KMS-11 (cell line): ENCODE measurements around the gene LRRD1.

ENCODE experiments used
- H2AFZ ChIP-seq: fragments of 200-600 bp; sonication (generic); 2 replicates; pipeline ENCODE4 v1.6.1; 2016; ENCODE audit warnings: antibody characterized with exemption, mixed run types, low read depth
- H3K27ac ChIP-seq: fragments of 200-600 bp; sonication (generic); 2 replicates; pipeline ENCODE4 v1.6.1; 2016; ENCODE audit warnings: mild to moderate bottlenecking, mixed run types
- H3K27me3 ChIP-seq: fragments of 200-600 bp; sonication (generic); 2 replicates; pipeline ENCODE4 v1.6.1; 2017; ENCODE audit warnings: mild to moderate bottlenecking, low read depth, mixed run types, moderate library complexity; ENCODE audit not compliant: insufficient read depth
- H3K36me3 ChIP-seq: fragments of 200-600 bp; sonication (generic); 2 replicates; pipeline ENCODE4 v1.6.1; 2017; ENCODE audit warnings: mild to moderate bottlenecking, mixed run types; ENCODE audit not compliant: insufficient read depth
- H3K4me1 ChIP-seq: fragments of 200-600 bp; sonication (generic); 2 replicates; pipeline ENCODE4 v1.6.1; 2016; ENCODE audit warnings: mild to moderate bottlenecking, low read depth, mixed run types; ENCODE audit not compliant: poor library complexity, severe bottlenecking
- H3K4me2 ChIP-seq: fragments of 200-600 bp; sonication (generic); 2 replicates; pipeline ENCODE4 v1.7.0; 2016; ENCODE audit warnings: mild to moderate bottlenecking, mixed run types
- H3K4me3 ChIP-seq: fragments of 200-600 bp; sonication (generic); IDR thresholded peaks from 2 replicates; pipeline ENCODE4 v1.6.1; 2017; ENCODE audit warnings: low read depth, low read length, mixed read lengths; ENCODE audit not compliant: insufficient read depth
- H3K79me2 ChIP-seq: fragments of 200-600 bp; sonication (generic); 2 replicates; pipeline ENCODE4 v1.6.1; 2016; ENCODE audit warnings: low read depth, mixed run types; ENCODE audit not compliant: insufficient read depth
- H3K9ac ChIP-seq: fragments of 200-600 bp; sonication (generic); 2 replicates; pipeline ENCODE4 v1.6.1; 2016; ENCODE audit warnings: mild to moderate bottlenecking, mixed run types
- H4K20me1 ChIP-seq: fragments of 200-600 bp; sonication (generic); 2 replicates; pipeline ENCODE4 v1.6.1; 2016; ENCODE audit warnings: mild to moderate bottlenecking, mixed run types; ENCODE audit not compliant: insufficient read depth
- TF ChIP-seq, protein P1 (sequence below): fragments of 200-600 bp; sonication (generic); conservative IDR thresholded peaks from 2 replicates; pipeline ENCODE4 v1.6.1; 2017; ENCODE audit warnings: low read depth, mild to moderate bottlenecking, antibody characterized with exemption, low read length, moderate library complexity, mixed read lengths

Gene LRRD1

DNA sequence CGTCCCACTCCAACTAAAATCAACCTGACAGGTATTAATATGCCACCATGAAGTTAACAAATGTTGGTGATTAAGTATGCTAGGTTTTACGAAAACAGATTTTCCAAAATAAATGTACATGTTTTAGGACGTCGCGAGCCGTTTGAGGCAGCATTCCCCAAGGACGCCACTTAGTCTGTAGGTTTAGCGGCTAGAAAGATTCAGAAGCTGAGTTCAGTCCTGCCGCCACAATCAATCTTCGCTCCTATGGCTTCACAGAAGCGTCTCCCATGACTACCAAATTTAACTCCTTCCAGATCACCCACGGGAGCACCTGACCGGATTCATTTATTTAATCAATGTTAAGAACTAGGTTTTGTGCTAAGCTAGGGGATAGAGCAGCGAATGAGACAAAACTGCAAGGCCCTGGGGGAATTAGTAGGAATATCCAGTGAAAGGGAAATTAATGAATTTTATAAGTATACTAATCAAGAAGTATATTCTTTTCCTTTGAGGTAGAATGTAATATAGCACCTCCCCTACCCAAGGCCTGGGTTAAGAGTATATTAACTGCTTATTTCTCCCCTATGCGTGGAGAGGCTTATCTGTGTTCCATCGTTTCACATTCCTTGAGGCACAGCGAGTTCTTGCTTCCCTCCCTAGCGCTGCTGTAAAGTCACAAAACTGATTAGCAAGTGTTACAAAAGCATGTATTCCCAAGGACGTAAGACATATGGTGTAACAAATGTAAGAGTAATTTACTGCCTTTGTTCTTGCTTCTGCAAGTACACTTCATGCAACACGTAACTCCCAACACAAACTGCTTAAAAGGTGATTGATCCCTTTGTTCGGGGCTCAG, 43.7 kb downstream of the LRRD1 start:
- no peaks in the 10 kb centered on the region for H3K27me3 ChIP-seq
- H3K9ac ChIP-seq = peak overlapping the region; percentile 93
- peak overlapping the region; percentile 77 for H2AFZ ChIP-seq
- H4K20me1 ChIP-seq = peaks cover 5% of the 10 kb centered on the region; the same call in 1 of the 2 replicates
- peaks cover 24% of the 10 kb centered on the region for H3K4me1 ChIP-seq
- TF ChIP-seq, protein P1, sequence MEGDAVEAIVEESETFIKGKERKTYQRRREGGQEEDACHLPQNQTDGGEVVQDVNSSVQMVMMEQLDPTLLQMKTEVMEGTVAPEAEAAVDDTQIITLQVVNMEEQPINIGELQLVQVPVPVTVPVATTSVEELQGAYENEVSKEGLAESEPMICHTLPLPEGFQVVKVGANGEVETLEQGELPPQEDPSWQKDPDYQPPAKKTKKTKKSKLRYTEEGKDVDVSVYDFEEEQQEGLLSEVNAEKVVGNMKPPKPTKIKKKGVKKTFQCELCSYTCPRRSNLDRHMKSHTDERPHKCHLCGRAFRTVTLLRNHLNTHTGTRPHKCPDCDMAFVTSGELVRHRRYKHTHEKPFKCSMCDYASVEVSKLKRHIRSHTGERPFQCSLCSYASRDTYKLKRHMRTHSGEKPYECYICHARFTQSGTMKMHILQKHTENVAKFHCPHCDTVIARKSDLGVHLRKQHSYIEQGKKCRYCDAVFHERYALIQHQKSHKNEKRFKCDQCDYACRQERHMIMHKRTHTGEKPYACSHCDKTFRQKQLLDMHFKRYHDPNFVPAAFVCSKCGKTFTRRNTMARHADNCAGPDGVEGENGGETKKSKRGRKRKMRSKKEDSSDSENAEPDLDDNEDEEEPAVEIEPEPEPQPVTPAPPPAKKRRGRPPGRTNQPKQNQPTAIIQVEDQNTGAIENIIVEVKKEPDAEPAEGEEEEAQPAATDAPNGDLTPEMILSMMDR = 0 out of 2 replicates have a peak, but pooled peaks have one; percentile 5
- peak overlapping the region; percentile 46 for H3K4me2 ChIP-seq
- H3K27ac ChIP-seq = peak overlapping the region; percentile 87
- no peak overlapping the region for H3K4me3 ChIP-seq
- peaks cover 5% of the 10 kb centered on the region; the same call in 1 of the 2 replicates for H3K36me3 ChIP-seq
- peaks cover 36% of the 10 kb centered on the region for H3K79me2 ChIP-seq

DNA sequence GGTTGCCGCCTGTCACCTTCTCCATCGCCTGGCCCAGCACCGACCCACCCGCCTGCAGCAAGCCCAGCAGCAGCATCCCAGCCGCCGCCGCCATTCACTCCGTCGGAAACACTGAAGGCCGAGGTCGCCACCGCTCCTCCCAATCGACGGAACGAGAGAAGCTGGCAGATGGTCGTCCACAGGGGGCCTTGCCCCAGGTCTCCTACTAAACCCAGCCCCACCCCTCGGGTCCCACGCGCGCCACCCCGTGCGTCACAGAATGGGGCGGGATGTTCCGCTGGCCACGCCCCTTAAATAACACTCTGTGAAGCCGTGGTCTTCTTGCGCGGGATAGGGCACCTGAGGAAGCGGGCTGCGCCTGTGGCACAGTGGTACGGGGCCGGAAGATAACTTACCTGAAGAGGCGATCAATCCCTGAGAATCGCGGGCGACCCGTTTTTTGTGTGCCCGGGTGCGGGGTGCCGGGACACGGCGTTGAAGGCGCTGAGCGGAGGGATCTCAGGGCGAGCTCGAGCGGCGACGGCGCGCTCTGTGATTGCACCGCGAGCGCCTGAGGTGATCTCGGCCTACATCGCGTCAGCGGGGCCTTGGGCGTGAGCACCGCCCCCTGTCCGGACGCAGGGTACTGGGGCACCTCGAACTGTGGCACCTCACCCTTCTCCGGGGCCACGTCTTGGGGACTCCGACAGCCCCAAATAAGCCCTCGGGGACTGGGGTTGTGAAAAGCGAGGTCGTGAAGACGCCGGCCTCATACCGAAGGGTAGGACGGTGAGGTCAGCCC, 44.5 kb downstream of the LRRD1 start, which contains the start of gene CYP51A1:
Gene CYP51A1 (minus strand): TSS at position 207 of the 781 bp plus-strand sequence. CDS start 113 bp downstream, at position 94.
- peak within 1 kb of the TSS; percentile 87 for H3K27ac ChIP-seq
- H3K79me2 ChIP-seq = peaks cover 36% of the 10 kb centered on the region
- H3K36me3 ChIP-seq = peaks cover 5% of the 10 kb centered on the region; the same call in 1 of the 2 replicates
- H3K4me1 ChIP-seq = peaks cover 24% of the 10 kb centered on the region
- peak within 1 kb of the TSS; percentile 93 for H3K9ac ChIP-seq
- peak within 1 kb of the TSS; percentile 77 for H2AFZ ChIP-seq
- TF ChIP-seq, protein P1 = 0 out of 2 replicates have a peak, but pooled peaks have one; percentile 8
- no peak within 1 kb of the TSS for H3K4me3 ChIP-seq
- peaks cover 5% of the 10 kb centered on the region; the same call in 1 of the 2 replicates for H4K20me1 ChIP-seq
- peak within 1 kb of the TSS; percentile 46 for H3K4me2 ChIP-seq
- H3K27me3 ChIP-seq = no peaks in the 10 kb centered on the region

DNA sequence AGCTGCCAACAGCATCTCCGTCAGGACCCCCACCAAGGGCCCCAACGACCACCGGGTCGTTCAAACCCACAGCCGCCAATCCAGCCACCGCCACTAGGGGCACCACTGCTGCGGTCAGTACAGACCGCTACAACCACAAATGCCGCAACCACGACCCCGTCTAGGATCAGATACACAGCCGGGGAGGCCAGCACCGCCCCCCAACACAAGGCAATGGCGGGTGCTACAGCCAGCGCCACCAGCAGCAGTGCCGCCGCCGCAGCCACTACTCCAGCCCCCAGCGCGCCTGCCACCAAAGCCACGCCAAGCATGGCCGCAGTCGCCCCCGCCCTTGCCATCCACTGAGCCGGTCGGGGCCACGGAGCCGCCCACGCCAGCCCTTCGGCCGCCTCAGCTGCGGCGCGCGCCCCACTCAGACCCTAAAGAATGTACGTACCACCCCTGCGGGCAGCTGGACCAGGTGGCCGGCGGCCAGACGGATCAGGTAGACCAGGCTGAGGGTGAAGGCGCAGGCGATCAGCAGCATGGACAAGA, 45.1 kb downstream of the LRRD1 start:
- Histone ChIP-seq H3K4me2 (peak overlapping the region; percentile 46), H3K4me1 (peaks cover 24% of the 10 kb centered on the region), H3K4me3 (no peak overlapping the region), H4K20me1 (peaks cover 5% of the 10 kb centered on the region; the same call in 1 of the 2 replicates), H3K79me2 (peaks cover 36% of the 10 kb centered on the region), H3K27ac (peak overlapping the region; percentile 87), H2AFZ (peak overlapping the region; percentile 77), H3K27me3 (no peaks in the 10 kb centered on the region), H3K36me3 (peaks cover 5% of the 10 kb centered on the region; the same call in 1 of the 2 replicates), H3K9ac (peak overlapping the region; percentile 93)
- TF ChIP-seq, protein P1 = peak; percentile 92

DNA sequence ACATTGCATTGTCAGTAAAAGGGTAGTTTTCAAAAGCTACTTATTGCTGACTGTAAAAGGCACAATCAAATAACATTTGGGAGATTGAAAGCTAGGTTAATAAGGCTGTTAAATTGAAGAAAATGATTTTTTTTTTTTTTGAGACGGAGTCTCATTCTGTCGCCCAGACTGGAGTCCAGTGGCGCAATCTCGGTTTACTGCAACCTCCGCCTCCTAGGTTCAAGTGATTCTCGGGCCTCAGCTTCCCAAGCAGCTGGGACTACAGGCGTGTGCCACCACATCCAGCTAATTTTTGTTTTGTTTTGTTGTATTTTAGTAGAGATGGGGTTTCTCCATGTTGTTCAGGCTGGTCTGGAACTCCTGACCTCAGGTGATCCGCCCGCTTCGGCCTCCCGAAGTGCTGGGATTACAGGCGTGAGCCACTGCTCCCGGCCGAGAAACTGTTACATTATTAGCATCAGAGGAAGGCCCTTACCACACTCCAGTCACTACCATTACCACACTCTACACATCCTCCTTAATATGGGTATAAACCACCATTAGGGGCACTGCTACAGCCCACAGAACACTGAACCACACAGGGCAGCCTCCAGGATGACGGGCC, 45.7 kb downstream of the LRRD1 start:
- TF ChIP-seq, protein P1 = no peak
- peaks cover 9% of the 10 kb centered on the region; the same call in 1 of the 2 replicates for H3K36me3 ChIP-seq
- peak overlapping the region; percentile 93; the same call in 1 of the 2 replicates for H3K9ac ChIP-seq
- peak overlapping the region; percentile 77 for H2AFZ ChIP-seq
- peaks cover 24% of the 10 kb centered on the region for H3K4me1 ChIP-seq
- no peak overlapping the region for H3K4me3 ChIP-seq
- peaks cover 5% of the 10 kb centered on the region; the same call in 1 of the 2 replicates for H4K20me1 ChIP-seq
- H3K27ac ChIP-seq = peak overlapping the region; percentile 87; the same call in 1 of the 2 replicates
- H3K4me2 ChIP-seq = peak overlapping the region; percentile 46
- H3K27me3 ChIP-seq = no peaks in the 10 kb centered on the region
- peaks cover 36% of the 10 kb centered on the region for H3K79me2 ChIP-seq
